Activated CD4-positive, alpha-beta T cell treated with anti-CD3 and anti-CD28 coated beads, Interleukin-2, amount 50 U/mL, for 48 hours (primary cell): ENCODE data around the gene GPC2.
"Not testable (repeated sequence)": the region's sequence is repeated elsewhere in the genome, so short reads cannot be mapped to it uniquely, and the experiment has no call there.

ENCODE experiments used
- DNase-seq, 2 experiments: peaks; one replicate each; pipeline ENCODE4 v3.0.0-alpha.2; 2020

The GPC2 gene, protein sequence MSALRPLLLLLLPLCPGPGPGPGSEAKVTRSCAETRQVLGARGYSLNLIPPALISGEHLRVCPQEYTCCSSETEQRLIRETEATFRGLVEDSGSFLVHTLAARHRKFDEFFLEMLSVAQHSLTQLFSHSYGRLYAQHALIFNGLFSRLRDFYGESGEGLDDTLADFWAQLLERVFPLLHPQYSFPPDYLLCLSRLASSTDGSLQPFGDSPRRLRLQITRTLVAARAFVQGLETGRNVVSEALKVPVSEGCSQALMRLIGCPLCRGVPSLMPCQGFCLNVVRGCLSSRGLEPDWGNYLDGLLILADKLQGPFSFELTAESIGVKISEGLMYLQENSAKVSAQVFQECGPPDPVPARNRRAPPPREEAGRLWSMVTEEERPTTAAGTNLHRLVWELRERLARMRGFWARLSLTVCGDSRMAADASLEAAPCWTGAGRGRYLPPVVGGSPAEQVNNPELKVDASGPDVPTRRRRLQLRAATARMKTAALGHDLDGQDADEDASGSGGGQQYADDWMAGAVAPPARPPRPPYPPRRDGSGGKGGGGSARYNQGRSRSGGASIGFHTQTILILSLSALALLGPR

DNA sequence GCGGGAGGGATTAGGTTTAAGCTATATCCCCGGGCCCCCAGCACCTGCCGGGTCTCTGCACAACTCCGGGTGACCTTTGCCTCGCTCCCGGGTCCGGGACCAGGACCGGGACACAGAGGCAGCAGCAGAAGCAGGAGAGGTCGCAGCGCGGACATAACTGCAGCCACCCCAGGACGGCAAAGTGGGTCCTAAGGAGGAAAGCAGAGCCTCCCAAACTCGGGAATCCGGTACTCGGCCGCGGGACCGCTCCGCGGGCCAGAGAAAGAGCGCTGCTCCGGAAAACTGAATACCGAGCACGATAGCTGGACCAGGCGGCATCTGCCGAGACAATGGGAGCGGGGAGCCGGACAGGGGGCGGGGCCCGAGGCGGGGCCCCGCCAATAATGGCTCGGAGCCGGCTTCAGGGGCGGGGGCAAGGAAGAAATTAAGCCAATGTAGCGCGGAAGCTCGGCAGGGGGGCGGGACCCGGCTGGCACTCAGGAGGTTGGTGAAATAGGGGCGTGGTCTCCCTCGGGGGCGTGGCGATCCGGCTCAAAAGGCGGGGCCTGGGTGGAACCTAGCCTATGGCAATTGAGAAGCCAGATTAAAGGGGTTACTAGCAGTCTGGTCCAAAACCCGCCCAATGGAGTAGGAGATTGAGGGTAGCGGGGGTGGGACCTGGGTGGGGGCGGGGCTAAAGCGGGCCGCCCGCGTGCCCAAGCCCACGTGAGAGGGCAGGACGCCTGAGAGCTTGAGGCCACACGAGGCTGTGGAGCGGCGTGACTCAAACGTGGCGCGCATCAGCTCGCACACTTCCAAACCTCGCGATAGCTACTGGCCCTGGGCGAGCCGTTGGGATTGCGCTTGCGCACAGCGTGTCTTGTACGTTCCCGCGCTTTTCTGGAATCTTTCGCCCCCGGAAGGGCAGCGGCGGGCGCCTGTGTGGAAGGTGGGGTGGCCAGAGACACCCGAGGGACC lies at the start of gene GPC2, which contains the start of gene STAG3:
Gene GPC2 (minus strand): TSS at position 337 of the 957 bp plus-strand sequence. CDS start 182 bp downstream, at position 155.
Gene STAG3 (plus strand): TSS at position 874 of the 957 bp plus-strand sequence. CDS start 2,639 bp downstream, outside the sequence.
- DNase-seq, result peak; percentile 99

DNA sequence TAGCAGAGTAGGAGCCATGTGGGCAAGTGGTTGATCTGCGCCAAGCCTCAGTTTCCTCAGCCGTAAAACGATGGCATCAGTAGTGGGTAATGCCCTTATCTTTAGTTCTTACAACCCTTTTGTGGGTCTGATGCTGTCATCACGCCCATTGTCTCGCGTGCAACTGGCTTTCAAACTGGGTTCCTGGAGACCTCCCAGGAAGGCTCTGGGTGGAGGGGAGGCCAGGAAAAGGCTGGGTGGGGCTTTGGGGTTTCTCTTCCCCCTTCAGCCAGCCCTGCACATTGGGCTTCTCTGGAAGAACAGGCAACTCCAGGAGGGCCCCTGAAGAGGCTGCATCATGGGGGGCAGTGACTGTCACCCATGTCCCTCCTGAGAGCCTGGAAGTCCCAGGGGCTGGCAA lies 47.7 kb upstream of the GPC2 start:
- not testable (repeated sequence) for DNase-seq

DNA sequence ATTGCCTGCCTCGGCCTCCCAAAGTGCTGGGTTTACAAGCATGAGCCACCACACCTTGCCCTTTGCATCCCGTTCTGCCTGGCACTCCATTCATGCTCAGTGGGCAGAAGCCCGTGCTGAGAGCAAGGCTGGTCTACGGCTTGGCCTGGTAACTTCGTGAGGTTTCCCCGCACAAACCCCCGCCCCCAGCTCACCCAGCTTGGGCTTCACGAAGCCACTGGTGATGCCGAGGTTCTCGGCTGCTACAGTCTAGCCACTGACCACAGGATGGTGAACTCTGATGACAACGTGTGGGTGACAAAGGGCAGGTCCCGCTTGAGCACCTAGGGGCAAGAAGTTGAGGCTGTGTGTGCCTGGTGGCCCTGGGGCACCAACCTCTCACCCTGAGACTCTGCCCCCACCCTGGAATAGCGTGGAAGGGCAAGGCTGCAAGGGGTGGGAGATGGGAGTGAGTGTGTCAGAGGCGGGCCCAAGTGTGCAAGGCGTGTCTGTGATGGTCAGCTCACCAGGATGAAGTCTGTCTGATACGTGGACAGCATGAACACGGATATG lies 46.3 kb upstream of the GPC2 start:
- not testable (repeated sequence) for DNase-seq

DNA sequence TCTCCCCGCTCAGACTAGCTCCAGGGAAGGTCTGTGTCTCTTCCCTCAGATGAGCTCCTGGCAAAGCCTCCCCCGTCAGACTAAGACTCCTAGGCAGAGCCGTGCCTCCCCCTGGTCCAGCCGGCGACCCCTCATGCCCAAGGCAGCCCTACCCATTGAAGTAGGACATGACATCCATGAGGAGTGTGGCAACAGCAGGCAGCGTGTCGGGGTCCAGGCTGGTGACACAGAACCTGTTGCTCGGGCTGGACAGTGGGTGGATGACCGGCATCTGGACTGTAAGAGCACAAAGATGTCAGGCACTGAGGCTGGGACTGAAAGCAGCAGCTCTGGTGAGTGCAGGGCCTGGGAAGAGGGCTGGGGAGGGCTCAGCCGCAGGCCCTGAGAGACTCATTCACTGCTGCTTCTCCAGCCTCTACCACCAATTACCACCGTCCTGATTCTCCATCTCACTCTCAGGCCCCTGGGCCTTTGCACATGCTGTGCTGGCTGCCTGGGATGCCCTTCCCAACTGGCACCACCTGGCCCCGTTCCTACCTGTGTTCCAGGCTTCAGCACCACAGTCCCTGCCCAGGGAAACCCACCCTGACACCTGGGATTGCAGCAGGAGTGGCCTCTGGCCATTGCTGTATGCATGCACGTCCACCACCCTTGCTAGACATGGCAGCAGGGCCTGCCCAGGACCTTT lies 45.4 kb upstream of the GPC2 start:
- DNase-seq, result no peak

DNA sequence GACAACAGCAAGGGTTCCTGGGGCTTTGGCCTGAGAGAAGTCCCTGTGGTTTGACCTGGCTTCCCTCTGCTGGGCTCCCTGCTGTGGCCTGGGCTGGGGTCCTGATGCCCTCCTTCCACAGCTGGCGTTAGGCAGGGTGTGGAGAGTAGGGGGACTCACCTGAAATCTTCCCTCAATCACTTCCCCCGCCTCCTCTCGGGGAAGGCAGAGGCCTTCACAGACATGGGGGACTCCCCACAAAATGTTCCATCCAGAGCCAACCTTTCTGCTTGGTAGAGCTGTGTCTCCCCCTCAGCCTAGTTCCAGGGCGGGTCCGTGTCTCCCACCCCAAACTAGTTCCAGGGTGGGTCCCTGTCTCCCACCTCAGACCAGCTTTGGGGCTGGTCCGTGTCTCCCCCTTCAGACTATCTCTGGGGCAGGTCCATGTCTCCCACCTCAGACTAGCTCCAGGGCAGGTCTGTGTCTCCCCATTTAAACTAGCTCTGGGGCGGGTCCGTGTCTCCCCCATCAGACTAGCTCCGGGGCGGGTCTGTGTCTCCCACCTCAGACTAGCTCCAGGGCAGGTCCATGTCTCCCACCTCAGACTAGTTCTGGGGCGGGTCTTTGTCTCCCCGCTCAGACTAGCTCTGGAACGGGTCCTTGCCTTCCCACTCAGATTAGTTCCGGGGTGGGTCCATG lies 44.7 kb upstream of the GPC2 start:
- DNase-seq, result peak; percentile 27 to 35

DNA sequence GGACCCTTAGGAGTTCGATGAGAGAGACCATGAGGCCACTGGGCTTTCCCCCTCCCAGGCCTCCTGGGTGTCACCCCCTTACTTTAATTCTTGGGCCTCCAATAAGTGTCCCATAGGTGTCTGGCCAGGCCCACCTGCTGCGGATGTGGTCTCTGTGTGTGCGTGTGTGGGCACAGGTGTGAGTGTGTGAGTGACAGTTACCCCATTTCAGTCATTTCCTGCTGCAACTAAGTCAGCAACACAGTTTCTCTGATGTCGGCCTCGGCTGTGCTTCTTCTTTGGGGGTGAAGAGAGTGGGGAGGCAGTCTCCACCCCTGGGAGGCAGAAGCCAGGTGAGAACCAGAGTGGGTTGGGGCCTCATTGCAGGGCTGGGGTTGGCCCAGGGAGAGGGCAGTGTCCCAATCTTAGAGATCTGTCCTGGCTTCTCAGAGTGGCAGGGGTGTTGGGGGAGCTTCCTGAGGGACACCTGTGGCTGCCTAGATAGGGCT lies 44.1 kb upstream of the GPC2 start:
- DNase-seq, result peak; percentile 79 to 84

DNA sequence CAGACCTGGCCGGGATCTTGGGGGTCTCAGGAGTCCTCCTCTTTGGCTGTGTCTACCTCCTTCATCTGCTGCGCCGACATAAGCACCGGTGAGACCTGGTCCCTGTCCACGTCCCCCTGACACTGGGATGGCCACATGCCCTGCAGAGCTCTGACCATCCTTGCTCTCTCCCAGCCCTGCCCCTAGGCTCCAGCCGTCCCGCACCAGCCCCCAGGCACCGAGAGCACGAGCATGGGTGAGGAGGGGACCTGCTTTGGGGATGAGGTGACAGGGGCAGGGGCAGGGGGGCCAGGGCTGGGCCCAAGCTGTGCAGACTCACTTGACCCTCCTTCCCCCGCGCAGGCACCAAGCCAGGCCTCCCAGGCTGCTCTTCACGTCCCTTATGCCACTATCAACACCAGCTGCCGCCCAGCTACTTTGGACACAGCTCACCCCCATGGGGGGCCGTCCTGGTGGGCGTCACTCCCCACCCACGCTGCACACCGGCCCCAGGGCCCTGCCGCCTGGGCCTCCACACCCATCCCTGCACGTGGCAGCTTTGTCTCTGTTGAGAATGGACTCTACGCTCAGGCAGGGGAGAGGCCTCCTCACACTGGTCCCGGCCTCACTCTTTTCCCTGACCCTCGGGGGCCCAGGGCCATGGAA lies 43.5 kb upstream of the GPC2 start:
- DNase-seq, result peak in 1 of 2 experiments; percentile 32

DNA sequence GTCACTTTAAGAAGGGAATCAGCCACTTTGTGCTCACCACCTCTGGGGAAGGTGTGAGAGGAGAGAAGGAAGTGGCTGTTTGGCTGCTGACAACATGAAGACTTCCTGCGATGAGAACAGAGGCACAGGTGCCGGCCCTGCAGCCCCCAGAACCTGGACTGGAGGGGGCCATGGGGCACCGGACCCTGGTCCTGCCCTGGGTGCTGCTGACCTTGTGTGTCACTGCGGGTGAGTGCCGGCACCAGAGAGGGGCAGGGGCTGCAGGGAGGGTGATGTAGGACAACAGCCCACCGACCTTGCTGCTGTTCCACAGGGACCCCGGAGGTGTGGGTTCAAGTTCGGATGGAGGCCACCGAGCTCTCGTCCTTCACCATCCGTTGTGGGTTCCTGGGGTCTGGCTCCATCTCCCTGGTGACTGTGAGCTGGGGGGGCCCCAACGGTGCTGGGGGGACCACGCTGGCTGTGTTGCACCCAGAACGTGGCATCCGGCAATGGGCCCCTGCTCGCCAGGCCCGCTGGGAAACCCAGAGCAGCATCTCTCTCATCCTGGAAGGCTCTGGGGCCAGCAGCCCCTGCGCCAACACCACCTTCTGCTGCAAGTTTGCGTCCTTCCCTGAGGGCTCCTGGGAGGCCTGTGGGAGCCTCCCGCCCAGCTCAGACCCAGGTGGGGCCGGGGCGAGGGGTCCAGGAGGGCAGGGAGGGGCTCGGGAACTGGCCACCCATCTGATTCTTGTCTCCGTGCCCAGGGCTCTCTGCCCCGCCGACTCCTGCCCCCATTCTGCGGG lies 42.8 kb upstream of the GPC2 start, which contains the start of gene PVRIG:
Gene PVRIG (plus strand): TSS at position 149 of the 785 bp plus-strand sequence. CDS start 22 bp downstream, at position 171.
- peak; percentile 46 to 50 for DNase-seq

DNA sequence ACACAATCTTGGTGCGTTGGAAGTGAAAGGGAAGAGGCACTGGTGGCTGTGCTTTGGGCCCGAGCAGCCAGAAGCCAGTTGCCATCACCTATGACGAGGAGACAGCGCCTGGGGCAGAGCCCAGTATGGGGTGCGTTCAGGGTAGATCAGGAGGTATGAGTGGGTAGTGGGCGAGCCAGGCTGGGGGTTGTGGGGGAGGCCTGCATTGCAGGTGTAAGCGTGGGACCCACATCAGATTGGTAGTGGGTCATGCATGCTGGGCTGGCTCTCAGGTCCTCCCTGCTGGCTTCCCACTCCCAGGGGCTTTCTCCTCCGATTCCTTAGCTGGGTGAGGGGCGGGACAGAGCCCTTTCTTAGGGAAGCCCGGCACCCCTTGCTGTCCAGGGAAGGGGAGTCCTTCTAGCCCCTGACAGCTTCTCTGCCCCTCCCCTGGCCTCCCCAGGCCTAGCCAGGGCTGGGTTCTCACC lies 42.1 kb upstream of the GPC2 start:
- DNase-seq, result peak; percentile 41 to 52

DNA sequence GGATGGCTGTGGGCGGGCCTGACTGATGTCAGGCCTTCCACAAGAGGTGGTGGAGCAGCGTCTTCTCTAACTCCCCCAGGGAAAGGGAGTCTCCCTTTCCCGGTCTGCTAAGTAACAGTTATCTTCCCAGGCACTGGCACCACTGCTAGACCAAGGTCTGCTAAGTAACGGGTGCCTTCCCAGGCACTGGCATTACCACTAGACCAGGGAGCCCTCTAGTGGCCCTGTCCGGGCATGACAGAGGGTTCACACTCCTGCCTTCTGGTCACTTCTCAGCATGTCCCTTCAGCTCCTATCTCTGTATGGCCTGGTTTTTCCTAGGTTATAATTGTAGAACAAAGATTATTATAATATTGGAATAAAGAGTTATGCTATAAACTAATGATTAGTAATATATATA lies 40.8 kb upstream of the GPC2 start:
- DNase-seq, result peak; percentile 95 to 97

DNA sequence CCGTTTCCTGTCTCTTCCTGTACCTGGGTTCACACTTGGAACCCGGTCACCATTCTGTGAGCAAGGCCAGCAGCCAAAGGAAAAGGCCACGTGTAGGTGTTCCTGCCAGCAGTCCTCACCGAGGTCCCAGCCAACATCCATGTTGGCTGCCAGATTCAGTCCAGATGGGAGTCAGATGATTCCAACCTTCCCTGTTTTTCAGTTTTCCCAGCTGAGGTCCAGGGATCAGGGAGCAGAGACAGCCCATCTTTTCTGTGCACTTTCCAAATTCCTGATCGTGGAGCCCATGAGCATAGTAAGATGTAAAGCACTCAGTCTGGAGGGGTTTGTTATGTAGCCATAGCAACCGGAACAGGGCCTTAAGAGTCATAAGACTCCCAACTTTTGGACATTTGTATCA lies 38.7 kb upstream of the GPC2 start:
- DNase-seq, result no peak

DNA sequence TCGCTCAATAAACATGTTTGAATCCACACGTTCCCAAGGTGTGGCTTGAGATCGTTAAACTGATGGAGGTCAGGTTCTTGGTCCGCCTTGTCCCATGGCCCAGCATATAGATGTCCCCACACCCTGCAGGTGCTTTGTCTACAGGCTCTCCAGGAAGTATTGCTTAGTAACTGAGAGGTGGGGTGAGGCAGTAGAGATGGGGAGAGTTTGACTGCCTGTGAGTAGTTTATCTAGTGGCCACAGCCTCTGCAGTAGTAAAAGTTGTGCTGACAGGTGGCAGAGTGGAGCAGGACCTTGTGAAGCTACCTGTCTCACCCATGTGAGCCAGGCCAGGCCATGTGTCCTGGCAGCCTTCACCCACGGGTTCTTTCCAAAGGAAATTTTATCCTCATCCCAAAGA lies 37.2 kb upstream of the GPC2 start:
- not testable (repeated sequence) for DNase-seq

DNA sequence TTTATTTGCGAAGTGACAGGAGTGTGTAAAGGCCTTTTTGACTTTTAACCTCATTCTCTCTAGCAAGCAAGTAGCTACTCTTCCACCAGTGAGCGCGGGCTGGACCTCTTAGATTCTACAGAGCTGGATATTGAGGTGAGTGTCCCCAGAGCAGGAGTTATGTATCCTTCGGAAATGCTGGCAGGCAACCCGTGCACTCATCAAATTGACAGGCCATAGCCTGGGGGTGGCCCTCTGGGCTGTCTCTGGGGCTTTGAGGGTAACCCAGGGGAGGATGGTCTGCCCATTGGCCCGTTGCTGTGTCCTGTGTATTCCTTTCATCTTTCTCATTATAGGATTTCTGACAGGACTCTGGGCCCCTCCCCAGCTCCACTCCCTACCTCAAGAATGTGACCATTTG lies 36.5 kb upstream of the GPC2 start:
- DNase-seq, result no peak

DNA sequence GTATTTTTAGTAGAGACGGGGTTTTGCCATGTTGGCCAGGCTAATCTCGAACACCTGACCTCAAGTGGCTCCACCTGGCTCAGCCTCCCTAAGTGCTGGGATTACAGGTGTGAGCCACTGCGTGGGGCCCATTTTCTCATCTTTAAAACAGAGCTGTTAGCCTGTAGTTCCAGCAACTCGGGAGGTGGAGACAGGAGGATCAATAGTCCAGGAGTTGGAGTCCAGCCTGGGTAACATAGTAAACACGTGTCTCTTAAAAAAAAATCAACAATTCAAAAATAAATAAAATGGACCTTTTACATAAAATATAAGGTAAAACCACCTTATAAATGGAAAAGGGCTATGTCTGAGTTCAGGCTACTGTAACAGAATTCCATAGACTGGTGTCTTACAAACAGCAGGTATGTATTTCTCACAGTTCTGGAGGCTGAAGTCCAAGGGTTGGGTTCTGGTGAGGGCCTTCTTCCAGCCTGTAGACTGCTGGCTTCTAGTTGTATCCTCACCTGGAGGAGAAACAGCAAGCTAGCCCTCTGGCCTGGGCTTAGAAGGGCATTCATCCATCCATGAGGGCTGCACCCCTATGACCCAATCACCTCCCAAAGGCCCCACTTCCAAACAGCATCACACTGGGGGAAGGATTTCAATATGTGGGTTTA lies 35.6 kb upstream of the GPC2 start:
- DNase-seq, result no peak

DNA sequence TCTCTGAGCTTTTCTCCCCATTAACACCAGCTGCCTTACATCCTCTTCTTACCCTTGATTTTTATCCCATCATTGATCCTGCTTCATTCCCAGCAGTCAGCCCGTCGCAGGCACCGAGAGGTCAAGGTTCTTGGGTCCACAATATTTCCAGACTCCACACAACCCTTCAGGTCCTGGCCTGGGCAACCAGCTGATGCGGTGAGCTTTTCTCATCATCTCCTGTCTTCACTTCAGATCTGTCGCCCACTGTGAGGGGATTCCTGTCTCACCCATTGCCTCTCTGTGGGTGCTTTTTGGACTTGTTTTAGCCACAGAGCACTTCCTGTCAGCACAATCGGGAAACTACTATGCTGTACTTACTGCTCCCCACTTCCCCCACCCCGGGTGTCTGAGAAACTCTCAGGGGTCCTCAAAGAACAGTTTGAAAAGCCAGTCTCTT lies 34.2 kb upstream of the GPC2 start:
- peak; percentile 38 to 51 for DNase-seq

DNA sequence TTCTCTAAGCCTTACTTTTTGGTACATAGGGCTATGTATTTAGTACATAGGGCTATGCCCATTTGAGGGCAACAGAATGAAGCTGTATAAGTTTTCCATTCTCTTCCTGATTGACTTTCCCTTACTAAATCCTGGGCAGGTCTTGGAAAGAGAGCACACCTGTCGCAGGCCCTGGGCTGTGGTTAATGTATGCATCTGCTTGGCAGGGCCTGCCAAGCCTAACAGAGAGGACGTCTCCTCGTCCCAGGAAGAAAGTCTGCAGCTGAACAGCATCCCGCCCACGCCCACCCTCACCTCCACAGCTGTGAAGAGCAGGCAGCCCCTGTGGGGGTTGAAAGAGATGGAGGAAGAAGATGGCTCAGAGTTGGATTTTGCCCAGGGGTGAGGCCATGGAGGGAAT lies 33.6 kb upstream of the GPC2 start:
- no peak for DNase-seq

DNA sequence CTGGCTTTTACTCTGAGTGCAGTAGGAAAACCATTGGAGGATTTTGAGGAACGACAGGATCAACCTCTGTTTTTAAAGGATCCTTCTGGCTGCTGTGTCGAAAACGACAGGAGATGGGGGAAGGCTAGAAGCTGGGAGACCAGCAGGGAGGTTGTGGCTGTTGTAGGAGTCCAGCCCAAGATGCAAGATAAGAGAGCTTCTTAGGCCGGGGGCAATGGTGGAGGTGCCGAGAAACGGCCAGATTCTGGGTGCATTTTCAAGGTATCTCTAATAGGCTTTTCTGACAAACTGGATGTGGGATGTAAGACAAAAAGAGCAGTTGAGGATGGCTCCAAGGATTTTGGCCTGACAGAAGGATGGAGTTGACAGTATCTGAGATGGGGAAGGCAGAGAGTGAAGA lies 32.3 kb upstream of the GPC2 start:
- DNase-seq, result no peak

DNA sequence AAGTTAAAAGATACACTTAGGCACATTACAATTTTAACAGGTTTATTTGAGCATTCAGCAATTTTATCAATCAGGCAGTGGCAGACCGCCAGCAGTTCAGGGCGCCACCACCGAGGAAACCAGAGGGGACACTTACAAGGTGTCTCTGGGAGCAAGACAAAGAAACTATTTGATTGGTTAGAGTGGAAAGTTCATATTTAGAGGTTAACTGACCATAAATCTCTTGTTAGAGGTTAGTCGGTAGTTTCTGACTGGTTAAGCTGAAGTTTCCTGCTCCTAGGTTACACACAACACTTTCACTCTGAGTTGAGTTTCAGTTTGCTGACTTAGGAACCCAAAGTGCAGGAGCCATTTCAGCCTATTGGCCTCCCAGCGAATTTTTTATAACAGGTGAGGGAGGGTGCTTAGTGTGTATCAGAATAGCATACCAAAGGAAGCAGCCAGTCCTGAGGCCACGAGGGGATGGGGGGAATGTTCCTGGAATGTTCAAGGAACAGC lies 31.8 kb upstream of the GPC2 start:
- peak; percentile 49 to 71 for DNase-seq

DNA sequence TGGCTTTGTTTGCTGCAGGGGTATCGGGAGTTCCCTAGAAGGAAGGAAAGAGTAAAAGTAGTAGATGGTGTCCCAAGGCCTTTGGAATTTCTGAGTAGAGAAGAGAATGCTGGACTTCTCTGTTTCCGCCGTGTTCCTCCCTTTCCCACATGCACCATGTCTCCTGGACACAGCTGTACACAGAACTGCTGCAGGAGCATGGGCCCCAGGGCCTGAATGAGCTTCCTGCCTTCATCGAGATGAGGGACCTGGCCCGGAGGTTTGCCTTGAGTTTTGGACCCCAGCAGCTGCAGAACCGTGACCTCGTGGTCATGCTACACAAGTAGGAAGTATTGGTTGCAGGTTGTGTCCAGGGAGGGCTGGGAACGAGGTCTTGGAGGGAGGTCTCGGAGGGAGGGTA lies 27.3 kb upstream of the GPC2 start:
- DNase-seq, result no peak
